Type B pancreatic cell (in vitro differentiated cells): ENCODE data around the gene FNDC10. TPM values are rescaled to one million over a fixed set of nuclear protein-coding genes. Genes with fewer than 3 reads are reported as not detected.
"Not testable (repeated sequence)": the region's sequence is repeated elsewhere in the genome, so short reads cannot be mapped to it uniquely, and the experiment has no call there.

ENCODE experiments used
- DNase-seq: peaks from one replicate; pipeline ENCODE4 v3.0.0; 2021; ENCODE audit warnings: mixed read lengths; ENCODE audit not compliant: unreplicated experiment; ENCODE audit errors: extremely low spot score
- H3K27ac Mint-ChIP-seq: 2 replicates; pipeline ENCODE4 v1.8.0; 2021; ENCODE audit warnings: mild to moderate bottlenecking, mixed read lengths
- H3K27me3 Mint-ChIP-seq: 2 replicates; pipeline ENCODE4 v1.8.0; 2021; ENCODE audit warnings: mixed read lengths
- H3K36me3 Mint-ChIP-seq: 2 replicates; pipeline ENCODE4 v1.8.0; 2021; ENCODE audit warnings: mixed read lengths
- H3K4me1 Mint-ChIP-seq: one replicate; pipeline ENCODE4 v1.8.0; 2021; ENCODE audit warnings: mixed read lengths; ENCODE audit not compliant: unreplicated experiment
- H3K4me3 Mint-ChIP-seq: 2 replicates; pipeline ENCODE4 v1.8.0; 2021; ENCODE audit warnings: mild to moderate bottlenecking, mixed read lengths
- H3K9me3 Mint-ChIP-seq: 2 replicates; pipeline ENCODE4 v1.8.0; 2021; ENCODE audit warnings: mixed read lengths
- total RNA-seq: library from RNA; stranded (reverse); gene quantifications from 2 replicates; pipeline ENCODE4 v1.2.1, GENCODE V29; 2021; ENCODE audit warnings: low replicate concordance
- TF ChIP-seq, protein P1 (sequence below): fragments of 200-600 bp; sonication (generic); conservative IDR thresholded peaks from 2 replicates; pipeline ENCODE4 v1.5.0; 2021; ENCODE audit warnings: antibody characterized with exemption, mild to moderate bottlenecking

Gene FNDC10
- total RNA-seq, 1 donor from 2014 or later = 9.3 TPM

DNA sequence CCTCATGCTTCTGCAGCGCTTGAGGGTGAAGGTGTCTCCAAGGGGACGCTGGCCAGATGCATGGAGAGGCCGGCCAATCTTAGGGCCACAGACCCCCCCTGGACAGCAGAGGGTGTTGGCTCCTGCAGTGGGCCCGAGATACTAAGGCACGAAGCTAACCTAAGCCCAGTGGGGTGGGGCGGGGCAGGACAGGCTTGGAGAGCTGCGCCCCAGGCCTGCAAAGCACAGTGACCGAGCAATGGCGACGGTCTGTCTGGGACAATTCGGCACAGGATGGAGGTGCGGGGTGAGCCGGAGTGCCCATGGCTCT is 1.3 kb downstream of the FNDC10 start:
- peak overlapping the region; percentile 87 for H3K4me3 Mint-ChIP-seq
- no peaks in the 10 kb centered on the region for H3K36me3 Mint-ChIP-seq
- H3K9me3 Mint-ChIP-seq = no peaks in the 10 kb centered on the region
- TF ChIP-seq, protein P1, sequence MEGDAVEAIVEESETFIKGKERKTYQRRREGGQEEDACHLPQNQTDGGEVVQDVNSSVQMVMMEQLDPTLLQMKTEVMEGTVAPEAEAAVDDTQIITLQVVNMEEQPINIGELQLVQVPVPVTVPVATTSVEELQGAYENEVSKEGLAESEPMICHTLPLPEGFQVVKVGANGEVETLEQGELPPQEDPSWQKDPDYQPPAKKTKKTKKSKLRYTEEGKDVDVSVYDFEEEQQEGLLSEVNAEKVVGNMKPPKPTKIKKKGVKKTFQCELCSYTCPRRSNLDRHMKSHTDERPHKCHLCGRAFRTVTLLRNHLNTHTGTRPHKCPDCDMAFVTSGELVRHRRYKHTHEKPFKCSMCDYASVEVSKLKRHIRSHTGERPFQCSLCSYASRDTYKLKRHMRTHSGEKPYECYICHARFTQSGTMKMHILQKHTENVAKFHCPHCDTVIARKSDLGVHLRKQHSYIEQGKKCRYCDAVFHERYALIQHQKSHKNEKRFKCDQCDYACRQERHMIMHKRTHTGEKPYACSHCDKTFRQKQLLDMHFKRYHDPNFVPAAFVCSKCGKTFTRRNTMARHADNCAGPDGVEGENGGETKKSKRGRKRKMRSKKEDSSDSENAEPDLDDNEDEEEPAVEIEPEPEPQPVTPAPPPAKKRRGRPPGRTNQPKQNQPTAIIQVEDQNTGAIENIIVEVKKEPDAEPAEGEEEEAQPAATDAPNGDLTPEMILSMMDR = no peak
- peak overlapping the region; percentile 55 for H3K27ac Mint-ChIP-seq
- peaks cover 35% of the 10 kb centered on the region for H3K27me3 Mint-ChIP-seq
- no peak for DNase-seq
- H3K4me1 Mint-ChIP-seq = no peaks in the 10 kb centered on the region

DNA sequence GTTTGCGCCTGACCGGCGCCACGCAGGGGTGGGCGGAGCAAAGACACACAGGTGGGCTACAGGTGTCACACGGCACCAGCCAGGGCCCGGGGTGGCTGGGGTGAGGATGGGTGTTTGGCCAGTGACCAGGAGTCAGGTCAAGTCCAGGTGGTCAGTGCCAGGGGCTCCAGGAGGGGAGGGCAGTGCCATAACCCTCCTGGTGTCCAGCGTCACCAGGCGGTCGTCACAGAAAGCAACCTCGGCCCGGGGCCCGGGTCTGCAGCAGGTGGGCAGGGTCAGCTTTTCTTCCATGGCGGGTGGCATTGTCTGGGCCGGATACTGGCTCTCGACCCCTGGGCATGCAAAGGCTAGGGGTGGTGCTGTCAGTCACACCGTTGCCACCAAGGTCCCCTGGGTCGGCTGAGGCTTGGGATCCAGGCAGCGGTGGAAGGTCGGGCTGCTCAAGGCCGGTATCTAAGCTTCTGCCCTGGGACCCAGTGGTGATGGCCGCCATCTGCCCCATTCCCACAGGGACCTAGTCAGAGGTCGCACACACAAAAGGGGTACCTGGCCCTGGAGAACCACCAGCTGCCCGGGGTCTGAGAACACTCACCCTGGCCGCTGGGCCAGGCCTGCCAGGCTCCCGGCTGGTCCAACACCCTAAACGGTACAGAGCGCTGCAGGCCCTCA is 1.8 kb downstream of the FNDC10 start:
- DNase-seq = no peak
- H3K4me1 Mint-ChIP-seq = no peaks in the 10 kb centered on the region
- peaks cover 34% of the 10 kb centered on the region for H3K27me3 Mint-ChIP-seq
- H3K27ac Mint-ChIP-seq = no peak overlapping the region
- no peaks in the 10 kb centered on the region for H3K36me3 Mint-ChIP-seq
- no peaks in the 10 kb centered on the region for H3K9me3 Mint-ChIP-seq
- peak overlapping the region; percentile 87 for H3K4me3 Mint-ChIP-seq
- TF ChIP-seq, protein P1 = no peak

GRCh38 chr1:1597275-1597930 is 2.5 kb downstream of the FNDC10 start:
- H3K4me3 Mint-ChIP-seq = peak overlapping the region; percentile 74
- no peak for DNase-seq

DNA sequence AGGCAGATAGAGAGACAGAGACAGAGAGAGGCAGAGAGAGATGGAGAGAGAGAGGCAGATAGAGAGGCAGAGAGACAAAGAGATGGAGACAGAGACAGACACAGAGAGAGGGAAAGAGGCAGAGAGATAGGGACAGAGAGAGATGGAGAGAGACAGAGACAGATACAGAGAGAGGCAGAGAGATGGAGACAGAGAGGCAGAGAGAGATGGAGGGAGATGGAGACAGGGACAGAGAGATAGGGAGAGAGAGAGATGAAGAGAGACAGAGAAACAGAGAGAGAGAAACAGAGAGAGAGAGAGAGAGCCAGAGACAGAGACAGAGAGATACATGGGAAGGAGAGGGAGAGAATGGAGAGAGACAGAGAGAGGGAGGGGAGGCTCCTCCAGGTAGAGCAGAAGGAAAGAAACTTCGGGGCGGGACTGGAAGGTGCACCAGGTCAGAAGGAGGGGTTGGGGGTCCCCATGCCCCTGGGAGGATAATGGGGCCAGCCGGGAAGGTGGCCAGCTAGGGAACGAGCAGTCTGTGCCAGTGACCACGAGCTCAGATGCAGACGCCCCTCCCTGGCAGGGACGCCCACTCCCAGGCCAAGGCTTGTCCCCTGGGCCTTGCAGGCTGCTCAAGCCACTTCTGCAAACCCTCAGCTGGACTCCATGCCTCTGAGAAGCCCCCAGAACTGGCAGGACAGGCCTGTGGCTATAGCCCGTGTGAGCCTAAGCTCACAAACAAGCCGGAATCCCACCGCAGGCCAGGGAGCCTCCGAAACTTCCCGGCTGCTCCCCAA is 3.3 kb downstream of the FNDC10 start:
- H3K4me1 Mint-ChIP-seq = no peaks in the 10 kb centered on the region

More at GRCh38 chr1:1597275-1597930, 2.5 kb downstream of the FNDC10 start:
- Mint-ChIP-seq H3K4me1 (no peaks in the 10 kb centered on the region), H3K9me3 (no peaks in the 10 kb centered on the region), H3K27ac (no peak overlapping the region), H3K36me3 (no peaks in the 10 kb centered on the region), H3K27me3 (peaks cover 31% of the 10 kb centered on the region)
- TF ChIP-seq, protein P1 = peak; percentile 56

GRCh38 chr1:1595341-1595740 is 4.6 kb downstream of the FNDC10 start:
- H3K9me3 Mint-ChIP-seq, H3K4me1 Mint-ChIP-seq, H3K36me3 Mint-ChIP-seq, DNase-seq, H3K4me3 Mint-ChIP-seq, H3K27ac Mint-ChIP-seq: not testable (repeated sequence)
- H3K27me3 Mint-ChIP-seq = peaks cover 23% of the 10 kb centered on the region

More for the DNA sequence above, 3.3 kb downstream of the FNDC10 start:
- no peak overlapping the region for H3K4me3 Mint-ChIP-seq
- H3K9me3 Mint-ChIP-seq = no peaks in the 10 kb centered on the region
- H3K27me3 Mint-ChIP-seq = peaks cover 27% of the 10 kb centered on the region
- TF ChIP-seq, protein P1 = no peak
- no peak overlapping the region for H3K27ac Mint-ChIP-seq
- no peaks in the 10 kb centered on the region for H3K36me3 Mint-ChIP-seq
- no peak for DNase-seq
